ENCODE data around the gene SIGLEC10.
"Not testable (repeated sequence)": the region's sequence is repeated elsewhere in the genome, so short reads cannot be mapped to it uniquely, and the experiment has no call there.

The SIGLEC10 gene, protein sequence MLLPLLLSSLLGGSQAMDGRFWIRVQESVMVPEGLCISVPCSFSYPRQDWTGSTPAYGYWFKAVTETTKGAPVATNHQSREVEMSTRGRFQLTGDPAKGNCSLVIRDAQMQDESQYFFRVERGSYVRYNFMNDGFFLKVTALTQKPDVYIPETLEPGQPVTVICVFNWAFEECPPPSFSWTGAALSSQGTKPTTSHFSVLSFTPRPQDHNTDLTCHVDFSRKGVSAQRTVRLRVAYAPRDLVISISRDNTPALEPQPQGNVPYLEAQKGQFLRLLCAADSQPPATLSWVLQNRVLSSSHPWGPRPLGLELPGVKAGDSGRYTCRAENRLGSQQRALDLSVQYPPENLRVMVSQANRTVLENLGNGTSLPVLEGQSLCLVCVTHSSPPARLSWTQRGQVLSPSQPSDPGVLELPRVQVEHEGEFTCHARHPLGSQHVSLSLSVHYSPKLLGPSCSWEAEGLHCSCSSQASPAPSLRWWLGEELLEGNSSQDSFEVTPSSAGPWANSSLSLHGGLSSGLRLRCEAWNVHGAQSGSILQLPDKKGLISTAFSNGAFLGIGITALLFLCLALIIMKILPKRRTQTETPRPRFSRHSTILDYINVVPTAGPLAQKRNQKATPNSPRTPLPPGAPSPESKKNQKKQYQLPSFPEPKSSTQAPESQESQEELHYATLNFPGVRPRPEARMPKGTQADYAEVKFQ

DNA sequence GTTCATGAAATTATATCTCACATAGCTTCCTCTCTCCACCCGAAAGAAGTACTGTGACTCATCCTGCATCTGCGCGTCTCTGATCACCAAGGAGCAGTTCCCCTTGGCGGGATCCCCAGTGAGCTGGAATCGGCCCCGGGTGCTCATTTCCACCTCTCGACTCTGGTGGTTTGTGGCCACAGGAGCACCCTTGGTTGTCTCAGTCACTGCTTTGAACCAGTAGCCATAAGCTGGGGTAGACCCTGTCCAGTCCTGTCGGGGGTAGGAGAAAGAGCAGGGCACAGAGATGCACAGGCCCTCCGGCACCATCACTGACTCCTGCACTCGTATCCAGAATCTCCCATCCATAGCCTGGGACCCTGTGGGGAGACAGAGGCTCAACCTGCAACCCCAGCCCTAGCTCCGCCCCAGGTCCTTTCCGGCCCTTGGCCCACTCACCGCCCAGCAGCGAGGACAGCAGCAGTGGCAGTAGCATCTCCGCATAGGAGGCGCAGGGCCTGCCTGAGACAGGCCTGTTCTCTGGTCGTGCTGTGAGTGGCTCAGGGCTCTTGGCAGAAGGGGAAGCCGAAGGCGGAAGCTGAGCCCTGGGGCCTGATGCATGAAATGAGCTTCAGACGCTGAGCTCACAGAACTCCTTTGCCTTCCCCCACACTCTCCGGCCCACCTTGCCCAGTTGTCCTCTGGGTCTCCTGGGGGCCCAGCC is at the start of gene SIGLEC10:
Gene SIGLEC10 (minus strand): TSS at position 536 of the 703 bp plus-strand sequence. CDS start 61 bp downstream, at position 475.
- DNase-seq (ENCODE audit: insufficient read length, low spot score), result no peak
- TF ChIP-seq, protein P1, sequence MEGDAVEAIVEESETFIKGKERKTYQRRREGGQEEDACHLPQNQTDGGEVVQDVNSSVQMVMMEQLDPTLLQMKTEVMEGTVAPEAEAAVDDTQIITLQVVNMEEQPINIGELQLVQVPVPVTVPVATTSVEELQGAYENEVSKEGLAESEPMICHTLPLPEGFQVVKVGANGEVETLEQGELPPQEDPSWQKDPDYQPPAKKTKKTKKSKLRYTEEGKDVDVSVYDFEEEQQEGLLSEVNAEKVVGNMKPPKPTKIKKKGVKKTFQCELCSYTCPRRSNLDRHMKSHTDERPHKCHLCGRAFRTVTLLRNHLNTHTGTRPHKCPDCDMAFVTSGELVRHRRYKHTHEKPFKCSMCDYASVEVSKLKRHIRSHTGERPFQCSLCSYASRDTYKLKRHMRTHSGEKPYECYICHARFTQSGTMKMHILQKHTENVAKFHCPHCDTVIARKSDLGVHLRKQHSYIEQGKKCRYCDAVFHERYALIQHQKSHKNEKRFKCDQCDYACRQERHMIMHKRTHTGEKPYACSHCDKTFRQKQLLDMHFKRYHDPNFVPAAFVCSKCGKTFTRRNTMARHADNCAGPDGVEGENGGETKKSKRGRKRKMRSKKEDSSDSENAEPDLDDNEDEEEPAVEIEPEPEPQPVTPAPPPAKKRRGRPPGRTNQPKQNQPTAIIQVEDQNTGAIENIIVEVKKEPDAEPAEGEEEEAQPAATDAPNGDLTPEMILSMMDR (IDR thresholded peaks at IDR 0.05; ENCODE audit: insufficient read depth, missing control alignments), result no peak
- FAIRE-seq, result no peak

DNA sequence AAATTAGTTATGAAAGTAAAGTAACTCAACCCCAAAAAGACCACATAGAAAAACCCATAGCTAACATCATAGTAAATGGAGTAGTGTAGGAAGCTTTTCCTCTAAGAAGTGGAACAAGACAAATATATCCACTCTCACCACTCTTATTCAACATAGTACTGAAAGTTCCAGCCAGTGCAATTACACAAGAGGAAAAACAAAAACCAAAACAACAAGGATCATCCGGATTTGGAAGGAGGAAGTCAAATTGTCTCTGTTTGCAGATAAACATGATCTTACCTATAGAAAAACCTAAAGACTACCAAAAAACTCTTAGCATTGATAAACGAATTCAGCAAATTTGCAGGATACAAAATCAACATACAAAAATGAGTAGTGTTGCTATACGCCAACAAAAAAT is 49.3 kb upstream of the SIGLEC10 start:
- DNase-seq (ENCODE audit: insufficient read length, low spot score) (no peak), FAIRE-seq (no peak)
- TF ChIP-seq, protein P1 (IDR thresholded peaks at IDR 0.05; ENCODE audit: insufficient read depth, missing control alignments), result no peak

DNA sequence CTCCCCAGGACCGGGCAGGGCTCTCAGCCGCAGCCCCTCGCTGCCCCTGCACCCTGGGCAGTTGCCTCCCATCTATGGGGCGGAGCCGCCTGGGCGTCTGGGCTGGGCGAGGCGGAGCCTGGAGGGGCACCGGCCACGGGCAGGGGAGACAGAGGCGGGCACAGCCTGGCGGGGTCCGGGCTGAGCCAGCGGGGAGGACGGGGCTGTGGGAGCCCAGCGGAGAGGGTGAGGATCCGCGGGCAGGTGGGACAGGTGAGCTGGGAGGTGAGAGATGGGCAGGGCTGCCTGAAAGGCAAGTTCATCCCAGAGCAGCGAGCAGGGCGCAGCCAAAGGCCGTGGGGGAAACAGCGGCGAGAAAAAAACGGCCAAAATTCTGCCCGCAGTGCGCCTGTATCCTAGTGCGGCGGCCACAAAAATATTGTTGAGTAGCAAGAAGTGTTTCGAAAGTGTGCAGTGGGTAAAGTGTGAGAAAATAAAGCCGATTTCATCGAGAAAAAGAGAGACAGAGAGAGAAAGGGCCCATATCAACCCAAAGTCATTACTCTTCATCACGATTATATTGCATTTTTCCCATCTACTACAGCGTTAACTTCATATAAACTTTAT is 46.6 kb upstream of the SIGLEC10 start:
- not testable (repeated sequence) for DNase-seq (ENCODE audit: insufficient read length, low spot score); FAIRE-seq

DNA sequence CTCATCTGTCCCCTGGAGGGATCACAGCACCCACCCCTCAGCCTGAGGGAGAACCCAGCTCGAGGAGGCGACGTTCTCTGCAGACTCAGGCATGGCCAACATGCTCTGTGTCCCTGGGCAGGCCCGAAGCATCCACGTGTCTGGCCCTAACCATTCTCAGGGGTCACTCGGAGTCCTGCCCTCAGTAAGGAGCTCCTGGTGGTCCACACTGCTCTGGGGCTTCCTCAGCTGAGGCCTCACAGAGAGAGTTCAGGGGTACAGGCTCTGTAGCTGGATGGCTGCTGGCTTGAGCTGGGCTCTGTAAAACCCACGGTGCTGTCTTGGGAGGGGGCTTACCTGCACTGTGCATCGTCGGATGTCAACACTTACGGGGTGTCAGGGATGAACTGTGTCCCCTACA is 45.2 kb upstream of the SIGLEC10 start:
- TF ChIP-seq, protein P1 (IDR thresholded peaks at IDR 0.05; ENCODE audit: insufficient read depth, missing control alignments), result no peak
- FAIRE-seq (no peak), DNase-seq (ENCODE audit: insufficient read length, low spot score) (no peak)

DNA sequence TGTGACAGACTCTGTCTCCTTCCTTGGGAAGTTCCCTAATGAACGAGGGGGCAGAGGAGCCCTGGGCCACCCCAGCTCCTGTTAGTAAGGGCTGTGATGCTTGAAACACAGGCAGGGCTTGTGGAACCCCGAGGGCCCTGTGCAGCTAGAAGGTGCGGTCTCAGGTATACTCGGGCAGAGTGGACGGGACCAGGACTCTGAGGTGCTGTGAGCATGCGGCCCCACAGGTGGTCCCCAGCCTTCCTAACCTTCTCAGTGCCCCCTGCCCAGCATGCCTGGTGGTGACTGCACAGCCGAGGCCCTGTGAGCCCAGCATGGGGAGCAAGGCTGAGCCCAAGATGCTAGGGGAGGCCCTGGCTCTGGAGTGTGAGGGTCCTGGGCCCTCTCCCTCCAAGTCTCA is 44.8 kb upstream of the SIGLEC10 start:
- DNase-seq (ENCODE audit: insufficient read length, low spot score), result no peak
- FAIRE-seq, result no peak
- TF ChIP-seq, protein P1 (IDR thresholded peaks at IDR 0.05; ENCODE audit: insufficient read depth, missing control alignments), result no peak

DNA sequence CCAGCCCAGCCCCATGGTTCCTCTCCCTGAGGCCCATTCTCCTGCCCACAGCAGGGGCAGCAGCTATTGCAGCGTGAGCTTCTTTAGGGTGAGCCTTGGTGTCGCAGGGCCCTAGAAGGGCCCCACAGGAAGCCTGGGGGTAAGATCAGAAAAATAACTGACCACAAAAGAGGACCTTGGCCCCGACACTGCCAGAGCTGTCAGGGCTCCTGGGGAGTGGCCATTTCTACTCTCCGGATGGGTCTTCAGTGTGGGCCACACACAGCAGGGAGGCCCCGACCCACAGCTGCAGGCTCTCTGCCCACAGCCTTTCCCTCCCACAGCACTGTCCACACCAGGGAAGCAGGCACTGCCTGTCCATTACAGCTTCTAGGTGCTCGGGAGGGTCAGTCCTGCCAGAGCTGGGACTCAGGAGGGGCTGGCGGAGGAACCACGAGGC is 44.3 kb upstream of the SIGLEC10 start:
- TF ChIP-seq, protein P1 (IDR thresholded peaks at IDR 0.05; ENCODE audit: insufficient read depth, missing control alignments), result no peak
- no peak for FAIRE-seq

More for the DNA sequence above, 44.3 kb upstream of the SIGLEC10 start:
- DNase-seq (ENCODE audit: insufficient read length, low spot score), result no peak

Data from D721Med (cell line).